Measurements from ENCODE around the gene NR1H3.

The NR1H3 gene

DNA sequence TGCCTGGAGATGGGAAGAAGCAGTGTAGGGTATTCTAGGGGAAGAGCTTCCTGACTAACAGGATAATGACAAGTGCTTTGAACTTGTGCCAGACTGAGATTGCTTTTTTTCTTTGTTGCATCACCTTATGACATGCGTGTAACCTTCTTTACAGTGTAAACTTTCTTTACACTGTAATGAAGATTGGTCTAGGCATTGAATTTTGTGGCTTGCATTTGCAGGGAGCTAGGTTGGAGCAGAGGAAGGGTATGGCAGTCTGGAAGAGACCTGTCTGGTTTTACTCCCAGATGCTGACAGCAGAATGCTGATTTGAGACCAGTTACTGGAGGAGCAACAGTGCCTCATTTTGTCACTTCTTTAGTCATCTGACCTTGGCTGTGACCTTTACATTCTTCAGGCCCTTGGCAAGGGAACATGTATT, 37.4 kb upstream of the NR1H3 start:
- H3K27ac ChIP-seq, result no peak overlapping the region
- TF ChIP-seq ZFX (IDR thresholded peaks at IDR 0.05), result no peak
- TF ChIP-seq, protein P1, sequence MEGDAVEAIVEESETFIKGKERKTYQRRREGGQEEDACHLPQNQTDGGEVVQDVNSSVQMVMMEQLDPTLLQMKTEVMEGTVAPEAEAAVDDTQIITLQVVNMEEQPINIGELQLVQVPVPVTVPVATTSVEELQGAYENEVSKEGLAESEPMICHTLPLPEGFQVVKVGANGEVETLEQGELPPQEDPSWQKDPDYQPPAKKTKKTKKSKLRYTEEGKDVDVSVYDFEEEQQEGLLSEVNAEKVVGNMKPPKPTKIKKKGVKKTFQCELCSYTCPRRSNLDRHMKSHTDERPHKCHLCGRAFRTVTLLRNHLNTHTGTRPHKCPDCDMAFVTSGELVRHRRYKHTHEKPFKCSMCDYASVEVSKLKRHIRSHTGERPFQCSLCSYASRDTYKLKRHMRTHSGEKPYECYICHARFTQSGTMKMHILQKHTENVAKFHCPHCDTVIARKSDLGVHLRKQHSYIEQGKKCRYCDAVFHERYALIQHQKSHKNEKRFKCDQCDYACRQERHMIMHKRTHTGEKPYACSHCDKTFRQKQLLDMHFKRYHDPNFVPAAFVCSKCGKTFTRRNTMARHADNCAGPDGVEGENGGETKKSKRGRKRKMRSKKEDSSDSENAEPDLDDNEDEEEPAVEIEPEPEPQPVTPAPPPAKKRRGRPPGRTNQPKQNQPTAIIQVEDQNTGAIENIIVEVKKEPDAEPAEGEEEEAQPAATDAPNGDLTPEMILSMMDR (conservative IDR thresholded peaks at IDR 0.05), result no peak

DNA sequence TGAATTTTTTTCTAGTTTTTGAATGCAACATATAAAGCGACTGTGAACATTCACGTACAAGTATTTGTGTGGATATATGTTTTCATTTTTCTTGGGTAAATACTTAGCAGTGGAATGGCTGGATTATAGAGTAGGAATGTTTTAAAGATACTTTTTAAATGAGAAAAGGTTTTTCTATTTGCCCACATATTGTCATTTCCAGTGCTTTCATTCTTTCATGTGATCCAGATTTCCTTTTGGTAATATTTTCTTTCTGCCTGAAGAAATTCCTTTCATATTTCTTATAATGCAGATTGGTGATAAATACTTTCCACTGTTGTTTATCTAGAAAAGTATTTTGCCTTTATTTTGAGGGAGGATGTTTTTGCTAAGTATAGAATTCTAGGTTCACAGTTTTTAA, 35.1 kb upstream of the NR1H3 start:
- no peak for TF ChIP-seq ZFX (IDR thresholded peaks at IDR 0.05)
- TF ChIP-seq, protein P1 (conservative IDR thresholded peaks at IDR 0.05), result no peak
- no peak overlapping the region for H3K27ac ChIP-seq

DNA sequence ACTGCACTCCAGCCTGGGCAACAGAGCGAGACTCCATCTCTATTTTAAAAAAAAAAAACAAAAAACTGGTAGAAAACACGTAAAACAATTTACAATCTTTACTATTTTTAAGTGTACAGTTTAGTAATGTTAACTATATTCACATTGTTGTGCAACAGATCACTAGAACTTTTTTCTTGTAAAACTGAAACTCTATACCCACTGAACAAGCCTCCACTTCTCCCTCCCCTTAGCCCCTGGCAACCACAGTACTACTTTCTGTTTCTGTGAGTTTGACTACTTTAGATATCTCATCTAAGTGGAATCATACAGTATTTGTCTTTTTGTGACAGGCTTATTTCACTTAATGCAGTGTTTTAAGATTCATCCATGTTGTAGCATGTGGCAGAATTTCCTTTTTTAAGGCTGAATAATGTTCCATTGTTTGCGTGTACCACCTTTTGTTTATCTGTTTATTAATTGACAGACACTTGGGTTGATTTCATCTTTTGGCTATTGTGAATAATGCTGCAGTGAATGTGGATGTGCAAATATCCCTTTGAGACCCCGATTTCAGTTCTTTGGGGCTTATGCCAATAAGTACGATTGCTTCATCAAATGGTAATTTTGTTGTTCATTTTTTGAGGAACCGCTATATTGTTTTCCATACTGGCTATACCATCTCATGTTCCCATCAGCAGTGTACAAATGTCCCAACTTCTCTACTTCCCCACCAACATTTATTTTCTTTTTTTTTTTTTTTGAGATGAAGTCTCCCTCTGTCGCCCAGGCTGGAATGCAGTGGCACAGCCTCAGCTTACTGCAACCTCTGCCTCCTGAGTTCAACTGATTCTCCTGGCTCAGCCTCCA, 32.0 kb upstream of the NR1H3 start:
- TF ChIP-seq, protein P1 (conservative IDR thresholded peaks at IDR 0.05), result no peak
- no peak for TF ChIP-seq ZFX (IDR thresholded peaks at IDR 0.05)

DNA sequence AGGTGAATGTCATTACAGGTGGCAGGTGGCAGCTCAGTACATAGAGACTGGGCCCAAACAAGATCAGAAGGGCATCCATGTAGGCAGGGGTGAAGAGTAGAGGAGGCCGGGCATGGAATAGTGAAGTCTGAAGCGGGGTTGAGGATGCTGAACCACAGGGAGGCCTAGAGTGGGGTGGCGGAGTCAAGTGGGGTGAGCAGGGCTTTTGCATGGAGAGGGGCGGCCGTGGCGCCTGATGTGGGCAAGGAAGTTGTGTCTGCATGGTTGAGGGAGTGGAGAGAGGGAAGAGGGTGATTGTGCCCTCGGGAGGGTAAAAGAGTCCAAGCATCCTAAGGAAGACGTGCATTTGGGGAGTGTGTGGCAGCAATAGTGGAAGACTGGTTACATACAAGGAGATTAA, 28.6 kb upstream of the NR1H3 start:
- TF ChIP-seq, protein P1 (conservative IDR thresholded peaks at IDR 0.05), result no peak
- no peak overlapping the region for H3K27ac ChIP-seq

More for the DNA sequence above, 32.0 kb upstream of the NR1H3 start:
- no peak overlapping the region for H3K27ac ChIP-seq

DNA sequence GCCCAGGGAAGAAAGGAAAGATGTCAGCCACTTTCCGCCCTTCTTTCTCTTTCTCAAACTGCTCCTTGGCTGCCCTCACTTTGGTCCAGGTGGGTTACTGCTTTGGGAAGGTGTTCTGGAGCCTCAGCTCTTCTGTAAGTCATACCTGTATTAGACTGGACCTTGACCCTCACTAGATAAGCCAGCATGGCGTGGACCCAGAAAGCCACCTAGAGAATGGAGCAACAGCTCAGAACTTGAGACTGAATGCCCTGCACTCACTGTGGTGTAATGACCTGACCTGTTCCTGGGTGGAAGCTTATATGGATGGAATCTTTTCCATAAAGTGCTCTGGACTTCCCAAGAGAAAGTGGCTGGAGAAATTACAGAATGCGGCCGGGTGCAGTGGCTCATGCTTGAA, 24.7 kb upstream of the NR1H3 start:
- TF ChIP-seq, protein P1 (conservative IDR thresholded peaks at IDR 0.05), result no peak
- no peak for TF ChIP-seq ZFX (IDR thresholded peaks at IDR 0.05)
- no peak overlapping the region for H3K27ac ChIP-seq

DNA sequence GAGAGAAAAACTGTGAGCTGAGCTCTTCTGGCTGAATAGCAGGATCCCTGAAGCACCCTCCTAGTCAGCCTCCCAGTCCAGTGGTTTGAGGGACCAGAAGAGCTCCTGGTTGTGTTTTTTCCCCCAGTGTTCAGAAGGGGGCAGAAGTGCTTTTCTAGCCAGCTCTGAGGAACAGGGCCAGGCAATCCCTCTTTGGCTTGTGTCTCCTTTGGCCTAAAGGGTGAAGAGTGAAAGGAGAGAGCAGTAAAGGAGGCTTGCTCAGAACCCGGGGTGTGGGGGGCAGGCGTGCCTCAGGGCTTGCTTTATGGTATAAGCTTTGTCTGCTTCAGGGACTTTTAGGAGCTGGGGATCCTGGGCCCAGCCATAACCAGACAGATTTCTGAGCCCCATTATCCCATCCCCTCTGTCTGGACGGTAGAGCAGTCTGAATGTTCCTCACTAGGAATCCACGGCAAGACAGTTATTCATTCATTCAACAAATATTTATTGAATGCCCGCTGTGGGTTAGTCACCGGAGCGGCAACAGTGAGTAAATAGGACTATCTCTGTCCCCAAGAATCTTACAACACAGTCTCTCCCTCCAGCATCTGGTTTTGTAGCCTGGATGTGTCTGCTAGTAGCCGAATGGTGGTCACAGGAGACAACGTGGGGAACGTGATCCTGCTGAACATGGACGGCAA, 23.7 kb upstream of the NR1H3 start:
- peak overlapping the region; percentile 70 for H3K27ac ChIP-seq
- no peak for TF ChIP-seq ZFX (IDR thresholded peaks at IDR 0.05)
- TF ChIP-seq, protein P1 (conservative IDR thresholded peaks at IDR 0.05), result no peak

DNA sequence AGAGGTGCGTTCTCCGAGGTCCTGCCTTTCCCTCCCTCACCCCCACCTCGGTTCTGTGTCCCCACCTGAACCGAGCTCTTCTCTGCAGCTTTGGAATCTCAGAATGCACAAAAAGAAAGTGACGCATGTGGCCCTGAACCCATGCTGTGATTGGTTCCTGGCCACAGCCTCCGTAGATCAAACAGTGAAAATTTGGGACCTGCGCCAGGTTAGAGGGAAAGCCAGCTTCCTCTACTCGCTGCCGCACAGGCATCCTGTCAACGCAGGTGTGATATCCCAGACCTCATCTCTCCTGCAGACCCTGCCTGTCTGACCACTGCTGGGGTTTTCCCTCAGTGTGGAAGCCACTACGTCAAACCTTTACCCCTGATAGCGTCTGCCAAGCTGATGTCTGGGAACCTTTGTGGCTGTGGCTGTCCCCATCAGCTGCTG, 23.1 kb upstream of the NR1H3 start:
- peak overlapping the region; percentile 70 for H3K27ac ChIP-seq
- TF ChIP-seq, protein P1 (conservative IDR thresholded peaks at IDR 0.05), result no peak
- no peak for TF ChIP-seq ZFX (IDR thresholded peaks at IDR 0.05)

Data from C4-2B (cell line).